GM23338 (cell line): ENCODE measurements around the gene IL1A. TPM values are rescaled to one million over a fixed set of nuclear protein-coding genes. Genes with fewer than 3 reads are reported as not detected.

Source experiments
- ATAC-seq: fragments of 200-7000 bp; cut with Tn5 transposase; 3 replicates; pipeline ENCODE4 v1.9.1; 2020
- DNase-seq: peaks from one replicate; pipeline ENCODE4 v3.0.0-alpha.2; 2015; ENCODE audit warnings: low spot score
- H2AFZ ChIP-seq: fragments of 200-600 bp; sonication (generic); 2 replicates; pipeline ENCODE4 v1.8.0; 2016; ENCODE audit warnings: antibody characterized with exemption, mild to moderate bottlenecking, moderate library complexity
- H3F3A ChIP-seq: fragments of 200-600 bp; sonication (generic); replicated peaks from 2 replicates; pipeline ENCODE4 v1.8.0; 2017; ENCODE audit warnings: antibody characterized with exemption, mixed run types, low read depth
- H3K27ac ChIP-seq: fragments of 200-600 bp; sonication (generic); 2 replicates; pipeline ENCODE4 v1.6.1; 2016; ENCODE audit warnings: low read depth
- H3K27me3 ChIP-seq: fragments of 200-600 bp; sonication (generic); 2 replicates; pipeline ENCODE4 v1.8.0; 2016; ENCODE audit warnings: mild to moderate bottlenecking, mixed run types, moderate library complexity; ENCODE audit not compliant: insufficient read depth
- H3K36me3 ChIP-seq: fragments of 200-600 bp; sonication (generic); 2 replicates; pipeline ENCODE4 v1.8.0; 2016; ENCODE audit warnings: mild to moderate bottlenecking; ENCODE audit not compliant: insufficient read depth
- H3K4me1 ChIP-seq: fragments of 200-600 bp; sonication (generic); 2 replicates; pipeline ENCODE4 v1.8.0; 2016; ENCODE audit warnings: mild to moderate bottlenecking, moderate library complexity; ENCODE audit not compliant: insufficient read depth
- H3K4me2 ChIP-seq: fragments of 200-600 bp; sonication (generic); 2 replicates; pipeline ENCODE4 v1.7.1; 2017; ENCODE audit warnings: mixed run types
- H3K4me3 ChIP-seq: fragments of 200-600 bp; sonication (generic); 2 replicates; pipeline ENCODE4 v1.6.1; 2016; ENCODE audit warnings: mixed run types
- H3K79me2 ChIP-seq: fragments of 200-600 bp; sonication (generic); replicated peaks from 2 replicates; pipeline ENCODE4 v1.8.0; 2017; ENCODE audit warnings: mild to moderate bottlenecking; ENCODE audit not compliant: insufficient read depth
- H3K9me2 ChIP-seq: fragments of 200-600 bp; sonication (generic); 2 replicates; pipeline ENCODE4 v1.8.0; 2017; ENCODE audit not compliant: insufficient read depth
- H4K20me1 ChIP-seq: fragments of 200-600 bp; sonication (generic); replicated peaks from 2 replicates; pipeline ENCODE4 v1.8.0; 2017; ENCODE audit warnings: mild to moderate bottlenecking; ENCODE audit not compliant: insufficient read depth
- H3K27ac Mint-ChIP-seq: 2 replicates; pipeline ENCODE4 v1.8.0; 2020; ENCODE audit warnings: inconsistent platforms, mild to moderate bottlenecking, moderate library complexity, mixed read lengths
- H3K27me3 Mint-ChIP-seq: 3 replicates; pipeline ENCODE4 v1.8.0; 2022; ENCODE audit warnings: low read depth, mild to moderate bottlenecking, moderate library complexity, mixed read lengths, inconsistent platforms; ENCODE audit not compliant: insufficient read depth, poor library complexity
- H3K36me3 Mint-ChIP-seq: 3 replicates; pipeline ENCODE4 v1.8.0; 2021; ENCODE audit warnings: low read depth, mild to moderate bottlenecking, inconsistent platforms, moderate library complexity, mixed read lengths
- H3K4me1 Mint-ChIP-seq: 3 replicates; pipeline ENCODE4 v1.8.0; 2020; ENCODE audit warnings: mild to moderate bottlenecking, inconsistent platforms, mixed read lengths
- H3K4me3 Mint-ChIP-seq: 3 replicates; pipeline ENCODE4 v1.8.0; 2021; ENCODE audit warnings: moderate library complexity, mild to moderate bottlenecking, inconsistent platforms, mixed read lengths
- H3K9me3 Mint-ChIP-seq: 3 replicates; pipeline ENCODE4 v1.8.0; 2020; ENCODE audit warnings: moderate library complexity, mild to moderate bottlenecking, inconsistent platforms, mixed read lengths
- CREB1 ChIP-seq: fragments of 250-450 bp; sonication (Bioruptor Pico); IDR thresholded peaks from 2 replicates; pipeline ENCODE4 v1.5.0; 2020; ENCODE audit warnings: low read depth, mild to moderate bottlenecking, moderate library complexity
- CTCF ChIP-seq, 2 experiments: fragments of 200-600 bp in 1 of 2; sonication (generic) in 1 of 2; conservative IDR thresholded peaks; 2 replicates each; pipeline versions ENCODE4 v1.5.1 to v1.6.1; 2016 to 2017; ENCODE audit warnings: antibody characterized with exemption in 2 of 2, low read depth in 2 of 2, mild to moderate bottlenecking in 2 of 2, moderate library complexity in 1 of 2
- EZH2 ChIP-seq: fragments of 200-600 bp; sonication (generic); IDR thresholded peaks from one replicate; pipeline ENCODE4 v1.8.0; 2017; ENCODE audit warnings: antibody characterized with exemption, mild to moderate bottlenecking, low read depth; ENCODE audit not compliant: unreplicated experiment
- EZH2phosphoT487 ChIP-seq: fragments of 200-600 bp; sonication (generic); IDR thresholded peaks from one replicate; pipeline ENCODE4 v1.8.1; 2018; ENCODE audit warnings: antibody characterized with exemption; ENCODE audit not compliant: unreplicated experiment
- JUNB ChIP-seq: IDR thresholded peaks from one replicate; pipeline ENCODE4 v1.6.1; 2016; ENCODE audit warnings: antibody characterized with exemption; ENCODE audit not compliant: unreplicated experiment
- NANOG ChIP-seq: IDR thresholded peaks from 2 replicates; pipeline ENCODE4 v1.6.1; 2016; ENCODE audit warnings: antibody characterized with exemption, borderline replicate concordance
- POLR2AphosphoS5 ChIP-seq: IDR thresholded peaks from 2 replicates; pipeline ENCODE4 v1.6.1; 2016; ENCODE audit warnings: antibody characterized with exemption, low read depth
- REST ChIP-seq: IDR thresholded peaks from one replicate; pipeline ENCODE4 v1.6.1; 2018; ENCODE audit warnings: antibody characterized with exemption; ENCODE audit not compliant: unreplicated experiment
- STAT1 ChIP-seq: IDR thresholded peaks from one replicate; pipeline ENCODE4 v1.6.1; 2016; ENCODE audit warnings: antibody characterized with exemption; ENCODE audit not compliant: unreplicated experiment
- ZNF114 ChIP-seq: fragments of 250-450 bp; sonication (Bioruptor Pico); IDR thresholded peaks from 2 replicates; pipeline ENCODE4 v1.5.0; 2020; ENCODE audit warnings: mild to moderate bottlenecking, moderate library complexity
- ZNF331 ChIP-seq: fragments of 250-450 bp; sonication (Bioruptor Pico); IDR thresholded peaks from 2 replicates; pipeline ENCODE4 v1.5.0; 2020; ENCODE audit warnings: low read depth, mild to moderate bottlenecking, moderate library complexity
- polyA plus RNA-seq: library from polyadenylated mRNA; unstranded; fragments of >200 nt; fragmentation: Nextera tagmentation; extraction: Ambion mirVana; gene quantifications from 2 replicates; pipeline ENCODE4 v1.2.1, GENCODE V29; 2016
- total RNA-seq: library from RNA; depleted of rRNA; stranded (reverse); fragments of >200 nt; shearing (Covaris generic); gene quantifications from 2 replicates; pipeline ENCODE4 v1.2.3, GENCODE V29; 2014
- TF ChIP-seq, protein P1 (sequence below): IDR thresholded peaks from 2 replicates; pipeline ENCODE4 v1.6.1; 2016; ENCODE audit warnings: antibody characterized with exemption
- TF ChIP-seq, protein P2 (sequence below): fragments of 250-450 bp; sonication (Bioruptor Pico); IDR thresholded peaks from 2 replicates; pipeline ENCODE4 v1.5.0; 2020; ENCODE audit warnings: mild to moderate bottlenecking, moderate library complexity

IL1A gene
- total and polyA plus RNA-seq, 2 experiments from 2014 or later = 0.65 to 0.73 TPM

GRCh38 chr2:112803691-112804521 lies 19.6 kb upstream of the IL1A start:
- H3K9me2 ChIP-seq = peaks cover 3% of the 10 kb centered on the region; the same call in 1 of the 2 replicates
- no peak overlapping the region for H3K27ac Mint-ChIP-seq

More at GRCh38 chr2:112803691-112804521, 19.6 kb upstream of the IL1A start:
- H3K36me3 Mint-ChIP-seq = no peaks in the 10 kb centered on the region
- DNase-seq = no peak
- ATAC-seq = no peak
- Histone ChIP-seq H3K36me3 (no peaks in the 10 kb centered on the region), H3K4me2 (no peak overlapping the region), H3K4me3 (no peak overlapping the region), H3K79me2 (no peaks in the 10 kb centered on the region), H3K4me1 (peaks cover 4% of the 10 kb centered on the region; the same call in 1 of the 2 replicates), H4K20me1 (no peaks in the 10 kb centered on the region), H3K27ac (no peak overlapping the region), H3F3A (no peaks in the 10 kb centered on the region), H3K27me3 (no peaks in the 10 kb centered on the region), H2AFZ (no peak overlapping the region)
- no peak for TF ChIP-seq ZNF114 (CRISPR knock-in tag)
- TF ChIP-seq ZNF331 = no peak
- no peak for TF ChIP-seq JUNB
- no peak for TF ChIP-seq STAT1
- no peak for TF ChIP-seq CREB1 (CRISPR knock-in tag)
- TF ChIP-seq EZH2phosphoT487 = no peak
- no peak for TF ChIP-seq POLR2AphosphoS5
- TF ChIP-seq, protein P1, sequence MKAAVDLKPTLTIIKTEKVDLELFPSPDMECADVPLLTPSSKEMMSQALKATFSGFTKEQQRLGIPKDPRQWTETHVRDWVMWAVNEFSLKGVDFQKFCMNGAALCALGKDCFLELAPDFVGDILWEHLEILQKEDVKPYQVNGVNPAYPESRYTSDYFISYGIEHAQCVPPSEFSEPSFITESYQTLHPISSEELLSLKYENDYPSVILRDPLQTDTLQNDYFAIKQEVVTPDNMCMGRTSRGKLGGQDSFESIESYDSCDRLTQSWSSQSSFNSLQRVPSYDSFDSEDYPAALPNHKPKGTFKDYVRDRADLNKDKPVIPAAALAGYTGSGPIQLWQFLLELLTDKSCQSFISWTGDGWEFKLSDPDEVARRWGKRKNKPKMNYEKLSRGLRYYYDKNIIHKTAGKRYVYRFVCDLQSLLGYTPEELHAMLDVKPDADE = no peak
- no peak for TF ChIP-seq CTCF (conservative IDR thresholded peaks at IDR 0.05; ENCODE audit: low read depth in 2 of 2)
- TF ChIP-seq REST = no peak
- no peak for TF ChIP-seq NANOG
- TF ChIP-seq, protein P2, sequence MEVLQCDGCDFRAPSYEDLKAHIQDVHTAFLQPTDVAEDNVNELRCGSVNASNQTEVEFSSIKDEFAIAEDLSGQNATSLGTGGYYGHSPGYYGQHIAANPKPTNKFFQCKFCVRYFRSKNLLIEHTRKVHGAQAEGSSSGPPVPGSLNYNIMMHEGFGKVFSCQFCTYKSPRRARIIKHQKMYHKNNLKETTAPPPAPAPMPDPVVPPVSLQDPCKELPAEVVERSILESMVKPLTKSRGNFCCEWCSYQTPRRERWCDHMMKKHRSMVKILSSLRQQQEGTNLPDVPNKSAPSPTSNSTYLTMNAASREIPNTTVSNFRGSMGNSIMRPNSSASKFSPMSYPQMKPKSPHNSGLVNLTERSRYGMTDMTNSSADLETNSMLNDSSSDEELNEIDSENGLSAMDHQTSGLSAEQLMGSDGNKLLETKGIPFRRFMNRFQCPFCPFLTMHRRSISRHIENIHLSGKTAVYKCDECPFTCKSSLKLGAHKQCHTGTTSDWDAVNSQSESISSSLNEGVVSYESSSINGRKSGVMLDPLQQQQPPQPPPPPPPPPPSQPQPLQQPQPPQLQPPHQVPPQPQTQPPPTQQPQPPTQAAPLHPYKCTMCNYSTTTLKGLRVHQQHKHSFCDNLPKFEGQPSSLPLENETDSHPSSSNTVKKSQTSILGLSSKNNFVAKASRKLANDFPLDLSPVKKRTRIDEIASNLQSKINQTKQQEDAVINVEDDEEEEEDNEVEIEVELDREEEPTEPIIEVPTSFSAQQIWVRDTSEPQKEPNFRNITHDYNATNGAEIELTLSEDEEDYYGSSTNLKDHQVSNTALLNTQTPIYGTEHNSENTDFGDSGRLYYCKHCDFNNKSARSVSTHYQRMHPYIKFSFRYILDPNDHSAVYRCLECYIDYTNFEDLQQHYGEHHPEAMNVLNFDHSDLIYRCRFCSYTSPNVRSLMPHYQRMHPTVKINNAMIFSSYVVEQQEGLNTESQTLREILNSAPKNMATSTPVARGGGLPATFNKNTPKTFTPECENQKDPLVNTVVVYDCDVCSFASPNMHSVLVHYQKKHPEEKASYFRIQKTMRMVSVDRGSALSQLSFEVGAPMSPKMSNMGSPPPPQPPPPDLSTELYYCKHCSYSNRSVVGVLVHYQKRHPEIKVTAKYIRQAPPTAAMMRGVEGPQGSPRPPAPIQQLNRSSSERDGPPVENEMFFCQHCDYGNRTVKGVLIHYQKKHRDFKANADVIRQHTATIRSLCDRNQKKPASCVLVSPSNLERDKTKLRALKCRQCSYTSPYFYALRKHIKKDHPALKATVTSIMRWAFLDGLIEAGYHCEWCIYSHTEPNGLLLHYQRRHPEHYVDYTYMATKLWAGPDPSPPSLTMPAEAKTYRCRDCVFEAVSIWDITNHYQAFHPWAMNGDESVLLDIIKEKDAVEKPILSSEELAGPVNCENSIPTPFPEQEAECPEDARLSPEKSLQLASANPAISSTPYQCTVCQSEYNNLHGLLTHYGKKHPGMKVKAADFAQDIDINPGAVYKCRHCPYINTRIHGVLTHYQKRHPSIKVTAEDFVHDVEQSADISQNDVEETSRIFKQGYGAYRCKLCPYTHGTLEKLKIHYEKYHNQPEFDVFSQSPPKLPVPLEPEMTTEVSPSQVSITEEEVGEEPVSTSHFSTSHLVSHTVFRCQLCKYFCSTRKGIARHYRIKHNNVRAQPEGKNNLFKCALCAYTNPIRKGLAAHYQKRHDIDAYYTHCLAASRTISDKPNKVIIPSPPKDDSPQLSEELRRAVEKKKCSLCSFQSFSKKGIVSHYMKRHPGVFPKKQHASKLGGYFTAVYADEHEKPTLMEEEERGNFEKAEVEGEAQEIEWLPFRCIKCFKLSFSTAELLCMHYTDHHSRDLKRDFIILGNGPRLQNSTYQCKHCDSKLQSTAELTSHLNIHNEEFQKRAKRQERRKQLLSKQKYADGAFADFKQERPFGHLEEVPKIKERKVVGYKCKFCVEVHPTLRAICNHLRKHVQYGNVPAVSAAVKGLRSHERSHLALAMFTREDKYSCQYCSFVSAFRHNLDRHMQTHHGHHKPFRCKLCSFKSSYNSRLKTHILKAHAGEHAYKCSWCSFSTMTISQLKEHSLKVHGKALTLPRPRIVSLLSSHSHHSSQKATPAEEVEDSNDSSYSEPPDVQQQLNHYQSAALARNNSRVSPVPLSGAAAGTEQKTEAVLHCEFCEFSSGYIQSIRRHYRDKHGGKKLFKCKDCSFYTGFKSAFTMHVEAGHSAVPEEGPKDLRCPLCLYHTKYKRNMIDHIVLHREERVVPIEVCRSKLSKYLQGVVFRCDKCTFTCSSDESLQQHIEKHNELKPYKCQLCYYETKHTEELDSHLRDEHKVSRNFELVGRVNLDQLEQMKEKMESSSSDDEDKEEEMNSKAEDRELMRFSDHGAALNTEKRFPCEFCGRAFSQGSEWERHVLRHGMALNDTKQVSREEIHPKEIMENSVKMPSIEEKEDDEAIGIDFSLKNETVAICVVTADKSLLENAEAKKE (CRISPR knock-in tag) = no peak
- TF ChIP-seq EZH2 = no peak
- no peak overlapping the region for H3K4me3 Mint-ChIP-seq
- no peaks in the 10 kb centered on the region; the same call in 2 of the 3 replicates for H3K9me3 Mint-ChIP-seq
- H3K27me3 Mint-ChIP-seq = peaks cover 1% of the 10 kb centered on the region
- H3K4me1 Mint-ChIP-seq = peaks cover 4% of the 10 kb centered on the region
